HepG2 (cell line): ENCODE results near the gene TMCO2.

ENCODE experiments used
- CTCF ChIP-seq: sonication (generic); formaldehyde crosslinking; IDR thresholded peaks from 2 replicates; pipeline ENCODE4 v1.5.0; 2020; ENCODE audit warnings: mild to moderate bottlenecking, missing genetic modification reagents, moderate library complexity
- ERF ChIP-seq: IDR thresholded peaks from 2 replicates; pipeline ENCODE4 v1.6.1; 2018; ENCODE audit warnings: missing biosample characterization, missing genetic modification reagents
- HCFC1 ChIP-seq: fragments of 150-350 bp; IDR thresholded peaks from 2 replicates; pipeline ENCODE4 v1.6.1; 2014; ENCODE audit warnings: low read depth, low read length
- HMGXB4 ChIP-seq, 2 experiments: sonication (generic) in 1 of 2; formaldehyde crosslinking in 1 of 2; IDR thresholded peaks; 2 replicates each; pipeline versions ENCODE4 v1.4.0 to v1.6.1; 2018 to 2020; ENCODE audit warnings: missing genetic modification reagents in 2 of 2, borderline replicate concordance in 1 of 2, low read depth in 1 of 2, mild to moderate bottlenecking in 1 of 2, missing biosample characterization in 1 of 2
- POLR2AphosphoS5 ChIP-seq: IDR thresholded peaks from 2 replicates; pipeline ENCODE4 v1.6.1; 2012; ENCODE audit warnings: low read depth, low read length
- POLR2G ChIP-seq: fragments of 200-400 bp; formaldehyde crosslinking; IDR thresholded peaks from 2 replicates; pipeline ENCODE4 v1.6.1; 2018; ENCODE audit warnings: mild to moderate bottlenecking, low read depth, low read length, moderate library complexity
- RAD21 ChIP-seq: fragments of 450-650 bp; formaldehyde crosslinking; IDR thresholded peaks from 2 replicates; pipeline ENCODE4 v1.5.0; 2020; ENCODE audit warnings: mild to moderate bottlenecking
- SAFB2 ChIP-seq: sonication (generic); formaldehyde crosslinking; IDR thresholded peaks from 2 replicates; pipeline ENCODE4 v1.5.1; 2020; ENCODE audit warnings: missing genetic modification reagents, low read depth, mild to moderate bottlenecking, borderline replicate concordance
- SMAD3 ChIP-seq: sonication (generic); formaldehyde crosslinking; IDR thresholded peaks from 2 replicates; pipeline ENCODE4 v1.4.0; 2020; ENCODE audit warnings: missing genetic modification reagents
- ZBTB40 ChIP-seq, 2 experiments: fragments of 450-650 bp in 1 of 2; sonication (generic) in 1 of 2; formaldehyde crosslinking in 1 of 2; IDR thresholded peaks; 2 replicates each; pipeline versions ENCODE4 v1.6.1 to v1.8.0; 2016 to 2022; ENCODE audit warnings: antibody characterized with exemption in 1 of 2, mild to moderate bottlenecking in 1 of 2, missing genetic modification reagents in 1 of 2
- ZFX ChIP-seq: sonication (generic); formaldehyde crosslinking; IDR thresholded peaks from 2 replicates; pipeline ENCODE4 v1.4.0; 2020; ENCODE audit warnings: mild to moderate bottlenecking, low read depth, missing genetic modification reagents, moderate library complexity
- ZNF333 ChIP-seq: sonication (generic); formaldehyde crosslinking; IDR thresholded peaks from 2 replicates; pipeline ENCODE4 v1.4.0; 2020; ENCODE audit warnings: mild to moderate bottlenecking, missing genetic modification reagents, borderline replicate concordance

GRCh38 chr1:40301066-40301465 lies 53.3 kb downstream of the TMCO2 start:
- TF ChIP-seq POLR2G = no peak
- no peak for TF ChIP-seq SMAD3 (CRISPR knock-in tag)
- TF ChIP-seq CTCF (CRISPR knock-in tag) = no peak
- TF ChIP-seq HMGXB4 (CRISPR knock-in tag; IDR thresholded peaks at IDR 0.05; ENCODE audit: borderline replicate concordance in 1 of 2, low read depth in 1 of 2) = no peak
- no peak for TF ChIP-seq POLR2AphosphoS5
- no peak for TF ChIP-seq SAFB2 (CRISPR knock-in tag)
- TF ChIP-seq ZBTB40 (IDR thresholded peaks at IDR 0.05) = no peak
- no peak for TF ChIP-seq ZBTB40 (CRISPR knock-in tag; IDR thresholded peaks at IDR 0.05)
- TF ChIP-seq HCFC1 = no peak
- TF ChIP-seq RAD21 (CRISPR knock-in tag) = no peak
- TF ChIP-seq ERF (CRISPR knock-in tag) = no peak
- no peak for TF ChIP-seq ZNF333
- TF ChIP-seq ZFX = no peak
